Thyroid gland (tissue), 4 donors: Measurements from ENCODE around the gene SLC25A39.

Experiments used
- CTCF ChIP-seq, 6 experiments: fragments of 200-600 bp in 3 of 6; fragments of 450-650 bp in 3 of 6; sonication (generic) in 3 of 6; IDR thresholded peaks; one replicate each; pipeline ENCODE4 v1.5.1; 2016 to 2019; ENCODE audit warnings: antibody characterized with exemption in 6 of 6, mild to moderate bottlenecking in 2 of 6, inconsistent platforms in 1 of 6, moderate library complexity in 1 of 6
- POLR2A ChIP-seq, 2 donors: fragments of 450-650 bp; IDR thresholded peaks; one replicate each; pipeline ENCODE4 v1.6.1; 2017; ENCODE audit warnings: antibody characterized with exemption in 2 of 2, mild to moderate bottlenecking in 2 of 2, moderate library complexity in 1 of 2

GRCh38 chr17:44307387-44308186 is 17.0 kb downstream of the SLC25A39 start:
- TF ChIP-seq CTCF (IDR thresholded peaks at IDR 0.05), result no peak
- TF ChIP-seq POLR2A (IDR thresholded peaks at IDR 0.05), result no peak
